Activated CD4-positive, alpha-beta T cell treated with anti-CD3 and anti-CD28 coated beads, Interleukin-2, amount 10 ng/mL, durations not matched to agents 24 days and 14 days (primary cell): ENCODE measurements around the gene NXPH4. TPM values are rescaled to one million over a fixed set of nuclear protein-coding genes. Genes with fewer than 3 reads are reported as not detected.

Experiments
- DNase-seq: peaks from one replicate; pipeline ENCODE4 v3.0.0; 2022
- H3K27ac Mint-ChIP-seq: one replicate; pipeline ENCODE4 v1.8.0; 2022; ENCODE audit warnings: mild to moderate bottlenecking, mixed read lengths
- H3K27me3 Mint-ChIP-seq: one replicate; pipeline ENCODE4 v1.8.0; 2022; ENCODE audit warnings: mixed read lengths
- H3K36me3 Mint-ChIP-seq: one replicate; pipeline ENCODE4 v1.8.0; 2022; ENCODE audit warnings: low read depth, mild to moderate bottlenecking, mixed read lengths
- H3K4me1 Mint-ChIP-seq: one replicate; pipeline ENCODE4 v1.8.0; 2021; ENCODE audit warnings: mixed read lengths
- H3K4me3 Mint-ChIP-seq: one replicate; pipeline ENCODE4 v1.8.0; 2022; ENCODE audit warnings: mild to moderate bottlenecking, moderate library complexity, mixed read lengths
- H3K9me3 Mint-ChIP-seq: one replicate; pipeline ENCODE4 v1.8.0; 2021; ENCODE audit warnings: mixed read lengths
- intact Hi-C: fragments of 100-400 bp; cut with micrococcal nuclease; formaldehyde crosslinking; loops from one replicate; pipeline ENCODE4 v1.15.1; 2023
- total RNA-seq: library from RNA; stranded (reverse); gene quantifications from 2 replicates; pipeline ENCODE4 v1.2.3, GENCODE V29; 2022

NXPH4 gene
- total RNA-seq, 1 donor from 2014 or later: 0.47 TPM

DNA sequence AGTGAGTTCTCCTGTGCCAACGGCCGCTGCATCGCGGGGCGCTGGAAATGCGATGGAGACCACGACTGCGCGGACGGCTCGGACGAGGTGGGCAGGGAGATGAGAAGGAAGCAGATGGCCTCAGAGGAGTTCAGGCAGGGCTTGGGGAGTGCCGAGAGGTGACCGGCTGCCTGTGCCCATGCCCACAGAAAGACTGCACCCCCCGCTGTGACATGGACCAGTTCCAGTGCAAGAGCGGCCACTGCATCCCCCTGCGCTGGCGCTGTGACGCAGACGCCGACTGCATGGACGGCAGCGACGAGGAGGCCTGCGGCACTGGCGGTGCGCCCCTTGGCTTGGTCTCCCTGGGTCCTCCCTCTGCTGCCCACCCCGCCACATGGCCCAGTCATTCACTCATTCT, 13.4 kb upstream of the NXPH4 start:
- Mint-ChIP-seq H3K4me3 (no peak overlapping the region), H3K9me3 (no peaks in the 10 kb centered on the region), H3K4me1 (no peaks in the 10 kb centered on the region), H3K27ac (no peak overlapping the region), H3K27me3 (no peaks in the 10 kb centered on the region), H3K36me3 (no peaks in the 10 kb centered on the region)
- no peak for DNase-seq
- intact Hi-C loops: no loop called here

DNA sequence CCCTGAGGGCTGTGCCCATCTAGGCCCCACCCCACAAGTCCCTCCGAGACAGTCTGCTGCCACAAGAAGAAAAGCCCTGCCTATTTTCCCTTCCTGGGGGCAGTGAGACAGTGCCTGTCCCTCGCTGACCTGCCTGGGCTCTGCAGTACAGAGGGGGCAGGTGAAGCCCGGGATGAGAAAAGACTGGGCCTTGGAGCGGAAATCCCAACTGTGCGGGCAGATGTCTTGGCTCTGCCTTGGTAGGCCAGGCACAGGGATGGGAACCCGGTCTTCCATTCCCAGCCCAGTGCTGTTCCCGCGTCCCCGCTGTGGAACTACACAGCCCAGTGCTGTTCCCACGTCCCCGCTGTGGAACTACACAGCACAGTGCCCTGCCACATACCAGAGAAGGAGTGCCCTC, 12.8 kb upstream of the NXPH4 start:
- Mint-ChIP-seq H3K27me3 (no peaks in the 10 kb centered on the region), H3K9me3 (no peaks in the 10 kb centered on the region), H3K27ac (no peak overlapping the region), H3K4me3 (no peak overlapping the region), H3K4me1 (no peaks in the 10 kb centered on the region), H3K36me3 (no peaks in the 10 kb centered on the region)
- DNase-seq: no peak
- intact Hi-C loops: no loop called here

DNA sequence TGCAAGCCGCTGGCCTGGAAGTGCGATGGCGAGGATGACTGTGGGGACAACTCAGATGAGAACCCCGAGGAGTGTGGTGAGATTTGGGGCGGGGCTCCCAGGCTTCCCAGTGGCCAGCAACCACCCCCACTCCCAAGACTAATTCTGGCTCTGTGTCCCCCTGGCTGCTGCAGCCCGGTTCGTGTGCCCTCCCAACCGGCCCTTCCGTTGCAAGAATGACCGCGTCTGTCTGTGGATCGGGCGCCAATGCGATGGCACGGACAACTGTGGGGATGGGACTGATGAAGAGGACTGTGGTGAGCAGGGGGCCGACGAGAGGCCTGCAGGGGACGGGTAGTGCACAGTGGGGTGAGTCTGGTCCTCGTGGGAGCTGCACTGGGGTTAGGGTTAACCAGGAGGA, 12.1 kb upstream of the NXPH4 start:
- Mint-ChIP-seq H3K4me3 (no peak overlapping the region), H3K36me3 (no peaks in the 10 kb centered on the region), H3K9me3 (no peaks in the 10 kb centered on the region), H3K4me1 (no peaks in the 10 kb centered on the region), H3K27me3 (no peaks in the 10 kb centered on the region), H3K27ac (no peak overlapping the region)
- intact Hi-C loops: no loop called here
- no peak for DNase-seq

DNA sequence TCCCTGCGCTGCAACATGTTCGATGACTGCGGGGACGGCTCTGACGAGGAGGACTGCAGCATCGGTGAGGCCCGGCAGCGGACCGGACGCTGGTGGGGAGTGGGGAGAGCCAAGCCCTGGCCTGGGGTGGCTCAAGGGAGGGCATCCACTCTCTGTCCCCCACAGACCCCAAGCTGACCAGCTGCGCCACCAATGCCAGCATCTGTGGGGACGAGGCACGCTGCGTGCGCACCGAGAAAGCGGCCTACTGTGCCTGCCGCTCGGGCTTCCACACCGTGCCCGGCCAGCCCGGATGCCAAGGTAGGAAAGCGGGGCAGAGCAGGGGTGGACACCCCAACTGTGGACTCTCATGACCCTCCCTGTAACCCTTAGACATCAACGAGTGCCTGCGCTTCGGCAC, 11.4 kb upstream of the NXPH4 start:
- no peak overlapping the region for H3K4me3 Mint-ChIP-seq
- intact Hi-C loops: no loop called here
- no peak for DNase-seq
- no peaks in the 10 kb centered on the region for H3K4me1 Mint-ChIP-seq
- no peak overlapping the region for H3K27ac Mint-ChIP-seq
- H3K9me3 Mint-ChIP-seq: no peaks in the 10 kb centered on the region
- no peaks in the 10 kb centered on the region for H3K36me3 Mint-ChIP-seq
- no peaks in the 10 kb centered on the region for H3K27me3 Mint-ChIP-seq

- H3K9me3 Mint-ChIP-seq: no peaks in the 10 kb centered on the region
Measured at GRCh38 chr12:57205931-57206330, 10.7 kb upstream of the NXPH4 start.

GRCh38 chr12:57207731-57208630, 8.6 kb upstream of the NXPH4 start:
- no peak overlapping the region for H3K4me3 Mint-ChIP-seq
- no peaks in the 10 kb centered on the region for H3K4me1 Mint-ChIP-seq
- intact Hi-C loops: no loop called here
- no peaks in the 10 kb centered on the region for H3K9me3 Mint-ChIP-seq
- no peak overlapping the region for H3K27ac Mint-ChIP-seq
- H3K36me3 Mint-ChIP-seq: no peaks in the 10 kb centered on the region
- DNase-seq: no peak
- H3K27me3 Mint-ChIP-seq: no peaks in the 10 kb centered on the region

More at GRCh38 chr12:57205931-57206330, 10.7 kb upstream of the NXPH4 start:
- Mint-ChIP-seq H3K27ac (no peak overlapping the region), H3K4me1 (no peaks in the 10 kb centered on the region), H3K4me3 (no peak overlapping the region), H3K36me3 (no peaks in the 10 kb centered on the region), H3K27me3 (no peaks in the 10 kb centered on the region)
- intact Hi-C loops: no loop called here
- DNase-seq: no peak

- Mint-ChIP-seq H3K4me1 (peaks cover 6% of the 10 kb centered on the region), H3K27ac (no peak overlapping the region), H3K27me3 (peaks cover 6% of the 10 kb centered on the region), H3K9me3 (no peaks in the 10 kb centered on the region), H3K4me3 (no peak overlapping the region), H3K36me3 (no peaks in the 10 kb centered on the region)
- DNase-seq: no peak
- intact Hi-C loops: no loop called here
Measured at GRCh38 chr12:57208631-57209282, 7.8 kb upstream of the NXPH4 start.

GRCh38 chr12:57209916-57210315, 6.7 kb upstream of the NXPH4 start:
- no peak overlapping the region for H3K4me3 Mint-ChIP-seq
- H3K27me3 Mint-ChIP-seq: peaks cover 17% of the 10 kb centered on the region
- peaks cover 10% of the 10 kb centered on the region for H3K4me1 Mint-ChIP-seq
- DNase-seq: no peak
- H3K36me3 Mint-ChIP-seq: no peaks in the 10 kb centered on the region
- H3K9me3 Mint-ChIP-seq: no peaks in the 10 kb centered on the region
- intact Hi-C loops: no loop called here
- no peak overlapping the region for H3K27ac Mint-ChIP-seq

DNA sequence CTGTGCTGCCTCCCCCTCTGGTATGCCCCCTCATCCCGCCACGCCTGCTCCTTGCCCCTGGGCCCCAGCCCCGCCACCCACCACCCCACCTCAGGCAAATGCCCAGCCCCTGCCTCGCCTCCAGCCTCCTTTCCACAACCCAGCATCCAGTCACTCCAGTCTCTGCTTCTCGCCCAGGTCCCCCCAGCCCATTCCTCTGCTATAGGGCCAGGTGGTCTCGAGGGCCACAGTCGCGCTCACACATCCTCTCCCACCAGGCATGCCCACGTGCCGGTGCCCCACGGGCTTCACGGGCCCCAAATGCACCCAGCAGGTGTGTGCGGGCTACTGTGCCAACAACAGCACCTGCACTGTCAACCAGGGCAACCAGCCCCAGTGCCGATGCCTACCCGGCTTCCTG, 6.1 kb upstream of the NXPH4 start:
- intact Hi-C loops: no loop called here
- DNase-seq: no peak
- Mint-ChIP-seq H3K27ac (no peak overlapping the region), H3K36me3 (no peaks in the 10 kb centered on the region), H3K4me3 (no peak overlapping the region), H3K27me3 (peaks cover 21% of the 10 kb centered on the region), H3K9me3 (no peaks in the 10 kb centered on the region), H3K4me1 (peaks cover 14% of the 10 kb centered on the region)

DNA sequence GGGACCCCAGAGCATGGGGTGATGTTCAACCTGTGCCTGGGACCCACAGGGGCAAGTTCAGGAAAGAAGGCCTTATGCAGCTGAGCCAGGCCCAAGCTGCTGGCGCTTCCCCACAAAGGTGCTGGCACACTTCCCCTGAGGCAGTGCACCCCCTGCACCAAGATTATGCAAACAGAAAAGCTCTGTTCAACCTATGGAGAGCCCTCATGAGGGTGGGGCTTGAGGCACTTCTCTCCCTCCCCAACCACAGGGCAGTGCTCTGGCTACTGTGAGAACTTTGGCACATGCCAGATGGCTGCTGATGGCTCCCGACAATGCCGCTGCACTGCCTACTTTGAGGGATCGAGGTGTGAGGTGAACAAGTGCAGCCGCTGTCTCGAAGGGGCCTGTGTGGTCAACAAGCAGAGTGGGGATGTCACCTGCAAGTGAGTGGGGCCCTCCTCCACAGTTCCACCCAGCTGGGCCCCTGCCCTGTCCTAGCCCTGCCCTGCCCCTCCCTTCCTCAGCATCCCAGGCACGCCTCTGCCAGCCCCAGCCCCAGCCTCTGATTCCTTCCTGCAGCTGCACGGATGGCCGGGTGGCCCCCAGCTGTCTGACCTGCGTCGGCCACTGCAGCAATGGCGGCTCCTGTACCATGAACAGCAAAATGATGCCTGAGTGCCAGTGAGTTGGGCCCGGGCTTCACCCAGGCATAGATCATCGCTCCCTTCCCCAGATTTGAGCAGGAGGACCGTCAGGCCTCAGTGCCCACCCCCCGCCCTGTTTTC, 5.5 kb upstream of the NXPH4 start:
- peaks cover 18% of the 10 kb centered on the region for H3K4me1 Mint-ChIP-seq
- H3K27ac Mint-ChIP-seq: no peak overlapping the region
- intact Hi-C loops: no loop called here
- no peaks in the 10 kb centered on the region for H3K9me3 Mint-ChIP-seq
- H3K36me3 Mint-ChIP-seq: no peaks in the 10 kb centered on the region
- peaks cover 27% of the 10 kb centered on the region for H3K27me3 Mint-ChIP-seq
- no peak overlapping the region for H3K4me3 Mint-ChIP-seq
- no peak for DNase-seq

DNA sequence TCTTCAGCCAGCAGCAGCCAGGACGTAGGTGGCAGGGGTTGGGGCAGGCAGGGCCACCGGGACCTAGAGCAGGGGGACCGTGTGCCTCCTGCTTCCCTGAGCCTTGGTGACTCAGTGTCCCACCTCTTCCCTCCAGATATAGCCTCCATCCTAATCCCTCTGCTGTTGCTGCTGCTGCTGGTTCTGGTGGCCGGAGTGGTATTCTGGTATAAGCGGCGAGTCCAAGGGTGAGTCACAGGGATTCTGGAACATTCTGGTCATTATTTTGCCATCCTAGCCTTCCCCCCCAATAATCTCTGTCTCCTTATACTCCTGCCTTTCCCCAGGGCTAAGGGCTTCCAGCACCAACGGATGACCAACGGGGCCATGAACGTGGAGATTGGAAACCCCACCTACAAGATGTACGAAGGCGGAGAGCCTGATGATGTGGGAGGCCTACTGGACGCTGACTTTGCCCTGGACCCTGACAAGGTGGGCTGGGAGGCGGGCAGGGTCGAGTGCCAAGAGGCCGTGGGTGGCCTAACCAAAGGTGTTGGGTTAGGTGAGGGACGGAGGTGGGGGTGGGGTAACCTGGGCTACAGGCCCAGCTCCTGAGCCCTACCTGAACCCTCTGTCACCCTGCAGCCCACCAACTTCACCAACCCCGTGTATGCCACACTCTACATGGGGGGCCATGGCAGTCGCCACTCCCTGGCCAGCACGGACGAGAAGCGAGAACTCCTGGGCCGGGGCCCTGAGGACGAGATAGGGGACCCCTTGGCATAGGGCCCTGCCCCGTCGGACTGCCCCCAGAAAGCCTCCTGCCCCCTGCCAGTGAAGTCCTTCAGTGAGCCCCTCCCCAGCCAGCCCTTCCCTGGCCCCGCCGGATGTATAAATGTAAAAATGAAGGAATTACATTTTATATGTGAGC, 4.5 kb upstream of the NXPH4 start:
- no peak overlapping the region for H3K4me3 Mint-ChIP-seq
- H3K9me3 Mint-ChIP-seq: no peaks in the 10 kb centered on the region
- H3K36me3 Mint-ChIP-seq: no peaks in the 10 kb centered on the region
- intact Hi-C loops: no loop called here
- no peak for DNase-seq
- peaks cover 27% of the 10 kb centered on the region for H3K27me3 Mint-ChIP-seq
- H3K27ac Mint-ChIP-seq: no peak overlapping the region
- peaks cover 18% of the 10 kb centered on the region for H3K4me1 Mint-ChIP-seq

DNA sequence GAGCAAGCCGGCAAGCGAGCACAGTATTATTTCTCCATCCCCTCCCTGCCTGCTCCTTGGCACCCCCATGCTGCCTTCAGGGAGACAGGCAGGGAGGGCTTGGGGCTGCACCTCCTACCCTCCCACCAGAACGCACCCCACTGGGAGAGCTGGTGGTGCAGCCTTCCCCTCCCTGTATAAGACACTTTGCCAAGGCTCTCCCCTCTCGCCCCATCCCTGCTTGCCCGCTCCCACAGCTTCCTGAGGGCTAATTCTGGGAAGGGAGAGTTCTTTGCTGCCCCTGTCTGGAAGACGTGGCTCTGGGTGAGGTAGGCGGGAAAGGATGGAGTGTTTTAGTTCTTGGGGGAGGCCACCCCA, 3.9 kb upstream of the NXPH4 start:
- H3K36me3 Mint-ChIP-seq: no peaks in the 10 kb centered on the region
- no peak overlapping the region for H3K4me3 Mint-ChIP-seq
- no peak overlapping the region for H3K27ac Mint-ChIP-seq
- peaks cover 22% of the 10 kb centered on the region for H3K4me1 Mint-ChIP-seq
- H3K27me3 Mint-ChIP-seq: peaks cover 32% of the 10 kb centered on the region
- DNase-seq: no peak
- intact Hi-C loops: loop anchor here (1.0 kb wide), 1 partner anchor 27 kb away; no protein-coding TSS in a partner anchor
- no peaks in the 10 kb centered on the region for H3K9me3 Mint-ChIP-seq

DNA sequence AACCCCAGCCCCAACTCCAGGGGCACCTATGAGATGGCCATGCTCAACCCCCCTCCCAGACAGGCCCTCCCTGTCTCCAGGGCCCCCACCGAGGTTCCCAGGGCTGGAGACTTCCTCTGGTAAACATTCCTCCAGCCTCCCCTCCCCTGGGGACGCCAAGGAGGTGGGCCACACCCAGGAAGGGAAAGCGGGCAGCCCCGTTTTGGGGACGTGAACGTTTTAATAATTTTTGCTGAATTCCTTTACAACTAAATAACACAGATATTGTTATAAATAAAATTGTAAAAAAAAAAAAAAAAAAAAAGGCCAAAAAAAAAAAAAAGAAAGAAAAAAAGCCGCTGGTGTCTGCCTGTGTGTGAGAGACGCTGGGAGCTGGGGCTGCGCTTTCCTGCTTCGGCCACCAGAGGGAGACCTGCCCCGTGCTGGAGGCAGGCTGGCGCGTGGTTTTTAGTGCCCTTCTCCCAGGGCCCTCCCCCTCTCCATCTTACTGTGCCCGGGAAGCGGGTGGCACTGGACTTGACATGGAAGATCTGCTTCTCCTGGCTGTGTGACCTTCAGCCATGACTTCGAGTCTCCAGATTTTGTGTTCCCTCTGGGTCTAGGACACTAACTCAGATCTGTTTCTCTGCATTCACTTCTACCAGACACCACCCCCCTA, 3.4 kb upstream of the NXPH4 start:
- Mint-ChIP-seq H3K4me1 (peaks cover 22% of the 10 kb centered on the region), H3K36me3 (no peaks in the 10 kb centered on the region), H3K27ac (no peak overlapping the region), H3K27me3 (peaks cover 37% of the 10 kb centered on the region), H3K4me3 (peak overlapping the region; percentile 36), H3K9me3 (no peaks in the 10 kb centered on the region)
- peak; percentile 95 for DNase-seq
- intact Hi-C loops: loop anchor here (1.0 kb wide), 1 partner anchor 26 kb away; no protein-coding TSS in a partner anchor
